ENCODE data around the gene USP17L26. TPM values are rescaled to one million over a fixed set of nuclear protein-coding genes. Genes with fewer than 3 reads are reported as not detected.
"Not testable (repeated sequence)": the region's sequence is repeated elsewhere in the genome, so short reads cannot be mapped to it uniquely, and the experiment has no call there.

The USP17L26 gene
- total RNA-seq, 2 experiments from 2014 or later: not detected

GRCh38 chr4:9381012-9381534 lies 46.6 kb downstream of the USP17L26 start:
- H2AFZ ChIP-seq (ENCODE audit: low read length); H3K27ac ChIP-seq (ENCODE audit: low read depth, low read length, poor library complexity, severe bottlenecking); intact Hi-C loops (cut with micrococcal nuclease; ENCODE audit: unreplicated experiment); H3K79me2 ChIP-seq (ENCODE audit: insufficient read depth, low read depth, low read length); H3K9me3 ChIP-seq (ENCODE audit: low read length); H3K4me1 ChIP-seq (ENCODE audit: insufficient read depth, low read length, poor library complexity, severe bottlenecking); CTCF ChIA-PET (ENCODE audit: unreplicated experiment); H3K4me3 ChIP-seq (ENCODE audit: low read depth, low read length, poor library complexity, severe bottlenecking); DNase-seq (ENCODE audit: low spot score); H3K36me3 ChIP-seq (ENCODE audit: insufficient read depth, low read length); POLR2A ChIA-PET; H3K4me2 ChIP-seq (ENCODE audit: low read length); H3K9me2 ChIP-seq (ENCODE audit: insufficient read depth, low read length); BruUV-seq (replicated peaks); H4K20me1 ChIP-seq (ENCODE audit: insufficient read depth, low read length): not testable (repeated sequence)
- TF ChIP-seq CTCF (conservative IDR thresholded peaks at IDR 0.05; ENCODE audit: low read length): 0 out of 2 replicates have a peak, but pooled peaks have one; percentile 17

GRCh38 chr4:9384126-9384525 lies 49.7 kb downstream of the USP17L26 start:
- no peak overlapping the region for H3K4me3 ChIP-seq (ENCODE audit: low read depth, low read length, poor library complexity, severe bottlenecking)
- intact Hi-C loops (cut with micrococcal nuclease; ENCODE audit: unreplicated experiment): no loop called here
- H4K20me1 ChIP-seq (ENCODE audit: insufficient read depth, low read length): no peaks in the 10 kb centered on the region
- BruUV-seq (replicated peaks): no TSS peak
- DNase-seq (ENCODE audit: low spot score): no peak
- CTCF ChIA-PET (ENCODE audit: unreplicated experiment): no interaction called here
- TF ChIP-seq CTCF (conservative IDR thresholded peaks at IDR 0.05; ENCODE audit: low read length): no peak
- TF ChIP-seq EZH2phosphoT487 (IDR thresholded peaks at IDR 0.05; ENCODE audit: borderline replicate concordance, low read depth, low read length): no peak
- no peak overlapping the region for H3K27ac ChIP-seq (ENCODE audit: low read depth, low read length, poor library complexity, severe bottlenecking)
- no peaks in the 10 kb centered on the region for H3K9me3 ChIP-seq (ENCODE audit: low read length)
- no peak overlapping the region for H3K4me2 ChIP-seq (ENCODE audit: low read length)
- no peak overlapping the region for H2AFZ ChIP-seq (ENCODE audit: low read length)
- no peaks in the 10 kb centered on the region for H3K4me1 ChIP-seq (ENCODE audit: insufficient read depth, low read length, poor library complexity, severe bottlenecking)
- no peaks in the 10 kb centered on the region for H3K36me3 ChIP-seq (ENCODE audit: insufficient read depth, low read length)
- no peaks in the 10 kb centered on the region for H3K9me2 ChIP-seq (ENCODE audit: insufficient read depth, low read length)
- POLR2A ChIA-PET: no interaction called here
- H3K79me2 ChIP-seq (ENCODE audit: insufficient read depth, low read depth, low read length): no peaks in the 10 kb centered on the region

Other genes starting within 250 kb of the USP17L26 start
- gene FAM90A26, start 164.2 kb upstream of the USP17L26 start, total RNA-seq (2014; rRNA removed; shearing (Covaris generic)): not detected in 2 replicates
- not detected in 2 replicates for gene FAM90A26, start 164.2 kb upstream of the USP17L26 start, total RNA-seq (2022)
- gene USP17L10, start 124.0 kb upstream of the USP17L26 start, total RNA-seq (2014; rRNA removed; shearing (Covaris generic)): not detected in 2 replicates
- gene USP17L10, start 124.0 kb upstream of the USP17L26 start, total RNA-seq (2022): not detected in 2 replicates
- gene USP17L11, start 119.3 kb upstream of the USP17L26 start, total RNA-seq (2014; rRNA removed; shearing (Covaris generic)): not detected in 2 replicates
- not detected in 2 replicates for gene USP17L11, start 119.3 kb upstream of the USP17L26 start, total RNA-seq (2022)
- gene USP17L12, start 114.5 kb upstream of the USP17L26 start, total RNA-seq (2014; rRNA removed; shearing (Covaris generic)): not detected in 2 replicates
- not detected in 2 replicates for gene USP17L12, start 114.5 kb upstream of the USP17L26 start, total RNA-seq (2022)
- not detected in 2 replicates for gene USP17L13, start 109.8 kb upstream of the USP17L26 start, total RNA-seq (2014; rRNA removed; shearing (Covaris generic))
- not detected in 2 replicates for gene USP17L13, start 109.8 kb upstream of the USP17L26 start, total RNA-seq (2022)
- not detected in 2 replicates for gene USP17L15, start 100.3 kb upstream of the USP17L26 start, total RNA-seq (2014; rRNA removed; shearing (Covaris generic))
- gene USP17L15, start 100.3 kb upstream of the USP17L26 start, total RNA-seq (2022): not detected in 2 replicates
- gene USP17L17, start 90.8 kb upstream of the USP17L26 start, total RNA-seq (2014; rRNA removed; shearing (Covaris generic)): not detected in 2 replicates
- gene USP17L17, start 90.8 kb upstream of the USP17L26 start, total RNA-seq (2022): not detected in 2 replicates
- gene USP17L18, start 86.0 kb upstream of the USP17L26 start, total RNA-seq (2014; rRNA removed; shearing (Covaris generic)): not detected in 2 replicates
- gene USP17L18, start 86.0 kb upstream of the USP17L26 start, total RNA-seq (2022): not detected in 2 replicates
- not detected in 2 replicates for gene USP17L19, start 81.3 kb upstream of the USP17L26 start, total RNA-seq (2014; rRNA removed; shearing (Covaris generic))
- not detected in 2 replicates for gene USP17L19, start 81.3 kb upstream of the USP17L26 start, total RNA-seq (2022)
- not detected in 2 replicates for gene USP17L20, start 76.5 kb upstream of the USP17L26 start, total RNA-seq (2014; rRNA removed; shearing (Covaris generic))
- not detected in 2 replicates for gene USP17L20, start 76.5 kb upstream of the USP17L26 start, total RNA-seq (2022)
- gene USP17L21, start 71.8 kb upstream of the USP17L26 start, total RNA-seq (2014; rRNA removed; shearing (Covaris generic)): not detected in 2 replicates
- gene USP17L21, start 71.8 kb upstream of the USP17L26 start, total RNA-seq (2022): not detected in 2 replicates
- not detected in 2 replicates for gene USP17L22, start 67.0 kb upstream of the USP17L26 start, total RNA-seq (2014; rRNA removed; shearing (Covaris generic))
- gene USP17L22, start 67.0 kb upstream of the USP17L26 start, total RNA-seq (2022): not detected in 2 replicates
- gene USP17L24, start 9.5 kb upstream of the USP17L26 start, total RNA-seq (2014; rRNA removed; shearing (Covaris generic)): not detected in 2 replicates
- gene USP17L24, start 9.5 kb upstream of the USP17L26 start, total RNA-seq (2022): not detected in 2 replicates
- gene USP17L25, start 4.7 kb upstream of the USP17L26 start, total RNA-seq (2014; rRNA removed; shearing (Covaris generic)): not detected in 2 replicates
- gene USP17L25, start 4.7 kb upstream of the USP17L26 start, total RNA-seq (2022): not detected in 2 replicates
- gene USP17L5, start 4.7 kb downstream of the USP17L26 start, total RNA-seq (2014; rRNA removed; shearing (Covaris generic)): not detected in 2 replicates
- gene USP17L5, start 4.7 kb downstream of the USP17L26 start, total RNA-seq (2022): not detected in 2 replicates
- gene USP17L27, start 9.5 kb downstream of the USP17L26 start, total RNA-seq (2014; rRNA removed; shearing (Covaris generic)): not detected in 2 replicates
- gene USP17L27, start 9.5 kb downstream of the USP17L26 start, total RNA-seq (2022): not detected in 2 replicates
- gene USP17L28, start 14.2 kb downstream of the USP17L26 start, total RNA-seq (2014; rRNA removed; shearing (Covaris generic)): not detected in 2 replicates
- gene USP17L28, start 14.2 kb downstream of the USP17L26 start, total RNA-seq (2022): not detected in 2 replicates
- not detected in 2 replicates for gene USP17L29, start 19.0 kb downstream of the USP17L26 start, total RNA-seq (2014; rRNA removed; shearing (Covaris generic))
- gene USP17L29, start 19.0 kb downstream of the USP17L26 start, total RNA-seq (2022): not detected in 2 replicates
- gene USP17L30, start 28.5 kb downstream of the USP17L26 start, total RNA-seq (2014; rRNA removed; shearing (Covaris generic)): not detected in 2 replicates
- gene USP17L30, start 28.5 kb downstream of the USP17L26 start, total RNA-seq (2022): not detected in 2 replicates
- gene DEFB131A, start 109.8 kb downstream of the USP17L26 start, total RNA-seq (2014; rRNA removed; shearing (Covaris generic)): not detected in 2 replicates
- not detected in 2 replicates for gene DEFB131A, start 109.8 kb downstream of the USP17L26 start, total RNA-seq (2022)